ENCODE data around the gene DRGX.

DRGX gene

GRCh38 chr10:49338604-49339003 lies 57.3 kb downstream of the DRGX start:
- DNase-seq (ENCODE audit: low read depth) = no peak

- no peak for DNase-seq (ENCODE audit: low read depth)
Observed at GRCh38 chr10:49335364-49335972, 60.4 kb downstream of the DRGX start.

- no peak for DNase-seq (ENCODE audit: low read depth)
Observed at GRCh38 chr10:49334964-49335363, 60.9 kb downstream of the DRGX start.

GRCh38 chr10:49333192-49333591 lies 62.7 kb downstream of the DRGX start:
- DNase-seq (ENCODE audit: low read depth) = no peak

GRCh38 chr10:49332768-49333167 lies 63.1 kb downstream of the DRGX start:
- no peak for DNase-seq (ENCODE audit: low read depth)

GRCh38 chr10:49332333-49332732 lies 63.6 kb downstream of the DRGX start:
- DNase-seq (ENCODE audit: low read depth) = no peak

GRCh38 chr10:49331431-49331830 lies 64.5 kb downstream of the DRGX start:
- DNase-seq (ENCODE audit: low read depth) = no peak

GRCh38 chr10:49330127-49330665 lies 65.7 kb downstream of the DRGX start:
- no peak for DNase-seq (ENCODE audit: low read depth)

- no peak for DNase-seq (ENCODE audit: low read depth)
Observed at GRCh38 chr10:49329146-49329505, 66.8 kb downstream of the DRGX start.

GRCh38 chr10:49328401-49329145 lies 67.3 kb downstream of the DRGX start:
- DNase-seq (ENCODE audit: low read depth) = no peak

- DNase-seq (ENCODE audit: low read depth) = no peak
Observed at GRCh38 chr10:49327036-49327813, 68.7 kb downstream of the DRGX start.

GRCh38 chr10:49325916-49326783 lies 69.7 kb downstream of the DRGX start:
- DNase-seq (ENCODE audit: low read depth) = no peak

- DNase-seq (ENCODE audit: low read depth) = no peak
Observed at GRCh38 chr10:49325131-49325915, 70.6 kb downstream of the DRGX start.

GRCh38 chr10:49324711-49325110 lies 71.2 kb downstream of the DRGX start:
- no peak for DNase-seq (ENCODE audit: low read depth)

- no peak for DNase-seq (ENCODE audit: low read depth)
Observed at GRCh38 chr10:49323896-49324270, 72.0 kb downstream of the DRGX start.

- DNase-seq (ENCODE audit: low read depth) = no peak
Observed at GRCh38 chr10:49323171-49323895, 72.6 kb downstream of the DRGX start.

- DNase-seq (ENCODE audit: low read depth) = no peak
Observed at GRCh38 chr10:49322371-49323170, 73.3 kb downstream of the DRGX start.

GRCh38 chr10:49321021-49321420 lies 74.9 kb downstream of the DRGX start:
- DNase-seq (ENCODE audit: low read depth) = no peak

- DNase-seq (ENCODE audit: low read depth) = no peak
Observed at GRCh38 chr10:49320191-49320590, 75.7 kb downstream of the DRGX start.

- no peak for DNase-seq (ENCODE audit: low read depth)
Observed at GRCh38 chr10:49319206-49319605, 76.7 kb downstream of the DRGX start.
